Medulla oblongata (tissue), 1 donor: ENCODE measurements around the gene SLC66A2.
"Not testable (repeated sequence)": the region's sequence is repeated elsewhere in the genome, so short reads cannot be mapped to it uniquely, and the experiment has no call there.

Experiments used
- DNase-seq: peaks from one replicate; pipeline ENCODE4 v3.0.0-alpha.2; 2015; ENCODE audit errors: extremely low spot score

Gene SLC66A2

DNA sequence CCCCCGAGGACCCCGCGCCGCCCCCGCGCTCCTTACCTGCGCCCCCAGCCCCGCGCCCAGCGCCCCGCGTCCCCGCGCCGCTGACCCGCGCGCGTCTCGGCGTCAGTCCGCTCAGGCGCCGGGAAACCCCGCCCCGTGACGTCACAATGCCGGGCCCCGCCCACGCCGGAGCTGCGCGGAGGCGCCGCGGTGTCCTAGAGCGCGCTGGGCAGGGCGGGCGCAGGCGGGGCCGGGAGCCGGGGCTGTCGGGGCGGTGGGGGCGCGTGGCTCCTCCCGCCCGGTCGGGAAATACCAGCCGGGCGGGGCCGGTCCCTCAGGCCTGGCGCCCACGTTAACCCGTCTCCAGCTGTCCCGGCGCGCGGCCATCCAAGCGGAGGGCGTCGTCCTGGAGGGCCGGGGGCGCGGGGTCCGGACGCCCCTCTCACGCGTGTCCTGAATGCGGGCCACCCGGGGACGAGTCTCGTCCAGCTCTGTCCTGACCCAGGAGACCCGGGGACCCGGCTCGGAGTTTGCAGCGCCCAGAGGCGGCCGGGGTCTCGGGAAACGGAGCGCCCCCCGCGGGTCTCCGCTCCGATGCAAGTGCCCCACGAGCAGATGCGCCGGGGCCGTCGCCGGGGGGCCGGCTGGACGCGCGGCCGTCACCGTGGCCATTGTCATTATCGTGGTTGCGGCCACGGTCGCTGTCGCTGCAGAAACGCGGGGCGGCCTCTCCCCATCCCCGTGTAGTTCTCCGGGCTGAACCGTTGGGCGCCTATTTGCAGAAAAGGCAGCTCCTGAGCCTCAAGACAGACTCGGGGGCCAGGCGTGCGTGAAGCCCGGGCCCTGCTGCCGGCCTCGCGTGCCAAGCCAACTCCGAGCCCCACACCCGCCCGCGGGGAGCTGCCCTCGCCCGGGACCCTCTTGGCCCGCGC, at the start of gene SLC66A2:
Gene SLC66A2, minus strand, starts transcription at position 109 of the 911 bp plus-strand sequence. CDS start 727 bp downstream, outside the sequence.
- peak; percentile 91 for DNase-seq

- DNase-seq = no peak
Measured at GRCh38 chr18:80000877-80001276, 49.4 kb upstream of the SLC66A2 start.

DNA sequence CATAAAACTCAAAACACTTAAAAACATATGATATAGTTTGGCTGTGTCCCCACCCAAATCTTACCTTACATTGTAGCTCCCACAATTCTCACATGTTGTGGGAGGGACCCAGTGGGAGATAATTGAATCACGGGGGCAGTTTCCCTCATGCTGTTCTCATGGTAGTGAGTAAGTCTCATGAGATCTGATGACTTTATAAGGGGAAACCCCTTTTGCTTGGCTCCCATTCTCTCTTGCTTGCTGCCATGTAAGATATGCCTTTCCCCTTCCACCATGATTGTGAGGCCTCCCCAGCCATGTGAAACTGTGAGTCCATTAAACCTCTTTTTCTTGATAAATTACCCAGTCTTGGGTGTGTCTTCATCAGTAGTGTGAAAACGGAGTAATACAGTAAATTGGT, 48.2 kb upstream of the SLC66A2 start:
- DNase-seq = not testable (repeated sequence)

- no peak for DNase-seq
Measured at GRCh38 chr18:79991494-79991893, 40.0 kb upstream of the SLC66A2 start.

GRCh38 chr18:79989195-79989497, 37.7 kb upstream of the SLC66A2 start:
- no peak for DNase-seq

- peak; percentile 88 for DNase-seq
Measured at GRCh38 chr18:79988451-79989194, 37.2 kb upstream of the SLC66A2 start, which contains the start of gene TXNL4A. TXNL4A (minus strand) TSS chr18:79988563; CDS start chr18:79988392, 171 bp downstream.

DNA sequence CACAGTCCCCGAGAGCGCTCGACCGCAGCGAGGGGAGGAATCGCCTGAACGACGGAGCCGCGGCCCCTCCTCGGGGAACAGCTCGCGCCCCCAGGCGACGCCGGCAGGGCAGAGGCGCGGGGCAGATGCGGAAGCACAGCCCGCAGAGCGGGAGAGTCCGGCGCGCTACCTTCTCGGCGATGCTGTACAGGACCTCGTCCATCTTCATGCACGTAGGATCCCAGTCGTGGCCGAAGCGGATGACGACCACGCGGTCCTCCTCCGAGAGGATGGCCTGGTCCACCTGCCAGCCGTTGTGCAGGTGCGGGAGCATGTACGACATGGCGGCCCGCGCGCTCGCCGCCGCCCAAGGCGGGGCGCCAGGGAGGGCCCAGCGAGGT, 36.6 kb upstream of the SLC66A2 start:
- peak; percentile 59 for DNase-seq

DNA sequence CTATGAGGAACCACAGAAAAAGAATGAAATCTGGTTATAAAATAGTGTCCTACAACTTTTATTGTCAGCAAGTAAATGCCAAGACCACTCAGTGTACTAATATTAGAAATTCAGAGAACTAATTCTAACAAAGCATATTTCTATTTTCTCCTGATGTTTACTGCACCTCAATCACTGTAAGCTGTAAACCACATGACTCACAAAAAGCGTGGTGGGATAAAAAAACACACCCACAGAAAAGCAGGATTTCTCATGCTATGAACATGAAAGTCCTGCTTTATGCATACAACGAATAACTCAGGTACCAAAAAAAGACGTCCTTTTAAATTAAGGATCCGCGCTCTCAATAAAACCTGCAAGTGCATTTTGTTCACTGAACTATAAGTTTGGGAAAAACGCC, 36.1 kb upstream of the SLC66A2 start:
- DNase-seq = no peak

DNA sequence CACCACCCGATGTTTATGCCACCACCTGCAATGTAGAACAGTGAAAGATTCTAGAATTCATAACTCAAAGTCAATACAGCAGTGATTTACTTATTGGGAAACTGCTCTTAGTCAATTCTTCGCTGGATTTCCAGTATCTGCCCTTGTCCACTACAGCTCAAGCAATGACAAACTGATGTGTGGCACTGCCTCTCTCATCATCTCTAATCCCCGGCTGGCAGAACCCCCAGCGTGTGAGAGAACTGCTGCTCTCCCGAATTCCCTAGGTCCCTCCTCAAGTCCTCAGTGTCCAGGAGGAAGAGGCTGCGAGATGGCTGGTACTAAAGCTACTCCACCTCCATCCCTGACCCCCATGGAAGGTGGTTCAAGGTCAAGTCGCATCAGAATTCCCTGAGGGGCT, 35.3 kb upstream of the SLC66A2 start:
- DNase-seq = no peak

GRCh38 chr18:79985172-79985571, 33.7 kb upstream of the SLC66A2 start:
- DNase-seq = no peak

GRCh38 chr18:79983793-79984192, 32.3 kb upstream of the SLC66A2 start:
- DNase-seq = no peak

- no peak for DNase-seq
Measured at GRCh38 chr18:79983253-79983652, 31.8 kb upstream of the SLC66A2 start.

DNA sequence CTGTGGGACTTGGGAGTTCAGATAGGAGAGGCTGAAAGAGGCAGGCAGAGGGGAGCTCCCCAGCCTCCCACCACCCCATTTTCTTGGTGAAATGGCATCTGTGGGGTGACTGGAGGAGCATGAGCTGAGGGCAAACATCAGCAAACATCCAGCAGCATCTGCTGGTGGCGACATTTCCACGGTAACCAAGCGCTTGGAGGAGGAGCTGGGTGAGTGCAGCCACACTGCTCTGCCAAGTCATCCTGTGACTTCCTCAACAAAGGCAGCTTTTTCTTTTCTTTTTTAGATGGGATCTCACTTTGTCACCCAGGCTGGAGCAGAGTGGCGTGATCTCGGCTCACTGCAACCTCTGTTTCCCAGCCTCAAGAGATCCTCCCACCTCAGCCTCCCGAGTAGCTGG, 31.3 kb upstream of the SLC66A2 start:
- DNase-seq = peak; percentile 85

DNA sequence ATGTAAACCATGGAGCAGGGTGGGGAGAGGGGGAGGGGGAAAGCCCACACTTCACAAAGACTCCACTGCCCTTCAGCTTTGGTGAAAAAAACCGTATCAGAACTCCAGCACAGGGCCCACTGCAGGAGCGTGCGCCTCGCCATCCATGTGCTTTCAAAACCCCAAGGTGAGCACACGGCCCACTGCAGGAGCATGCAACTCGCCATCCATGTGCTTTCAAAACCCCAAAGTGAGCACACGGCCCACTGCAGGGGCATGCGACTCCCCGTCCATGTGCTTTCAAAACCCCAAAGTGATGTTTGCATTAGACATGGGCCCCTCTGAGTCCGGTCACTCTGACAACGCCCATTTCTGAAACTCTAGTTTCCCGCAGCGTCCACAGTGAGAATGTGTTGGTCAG, 29.1 kb upstream of the SLC66A2 start:
- DNase-seq = no peak

DNA sequence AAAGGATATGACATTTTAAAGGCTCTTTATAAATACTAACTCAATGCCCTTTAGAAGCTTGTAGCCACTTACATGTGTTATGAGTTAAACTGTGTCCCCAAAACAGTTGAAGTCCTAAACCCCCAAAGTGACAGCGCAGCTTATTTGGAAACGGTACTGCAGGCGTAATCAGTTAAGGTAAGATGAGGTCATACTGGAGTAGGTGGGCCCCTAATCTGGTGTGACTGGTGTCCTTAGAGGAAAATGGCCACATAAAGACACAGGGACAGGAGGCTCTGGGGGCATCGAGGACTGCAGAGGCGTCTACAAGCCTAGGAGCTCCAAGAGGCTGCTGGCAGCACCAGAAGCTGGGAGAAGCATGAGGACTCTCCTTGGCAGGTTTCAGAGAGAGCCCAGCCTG, 28.4 kb upstream of the SLC66A2 start:
- no peak for DNase-seq

GRCh38 chr18:79975985-79976680, 24.7 kb upstream of the SLC66A2 start:
- DNase-seq = no peak

- no peak for DNase-seq
Measured at GRCh38 chr18:79975043-79975442, 23.6 kb upstream of the SLC66A2 start.

GRCh38 chr18:79974025-79974654, 22.7 kb upstream of the SLC66A2 start:
- DNase-seq = no peak

DNA sequence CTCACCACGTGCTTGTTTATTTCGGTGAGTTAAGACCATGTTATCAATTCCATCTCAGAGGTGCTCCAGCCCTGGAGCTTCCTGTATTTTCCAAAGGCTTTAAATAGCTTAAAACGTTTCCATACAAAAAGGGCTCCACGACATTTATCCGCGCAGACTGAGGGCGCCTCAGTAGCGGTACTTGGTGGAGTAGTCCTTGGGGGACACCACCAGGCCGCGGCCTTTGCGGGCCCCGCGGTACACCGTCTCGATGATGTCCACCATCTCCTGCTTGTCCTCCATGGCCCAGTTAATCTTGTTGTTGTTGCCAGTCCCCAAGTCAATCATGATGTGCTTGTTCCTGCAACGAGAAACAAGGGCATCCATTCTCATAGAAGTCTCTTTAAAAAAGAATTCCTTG, 22.1 kb upstream of the SLC66A2 start:
- no peak for DNase-seq

DNA sequence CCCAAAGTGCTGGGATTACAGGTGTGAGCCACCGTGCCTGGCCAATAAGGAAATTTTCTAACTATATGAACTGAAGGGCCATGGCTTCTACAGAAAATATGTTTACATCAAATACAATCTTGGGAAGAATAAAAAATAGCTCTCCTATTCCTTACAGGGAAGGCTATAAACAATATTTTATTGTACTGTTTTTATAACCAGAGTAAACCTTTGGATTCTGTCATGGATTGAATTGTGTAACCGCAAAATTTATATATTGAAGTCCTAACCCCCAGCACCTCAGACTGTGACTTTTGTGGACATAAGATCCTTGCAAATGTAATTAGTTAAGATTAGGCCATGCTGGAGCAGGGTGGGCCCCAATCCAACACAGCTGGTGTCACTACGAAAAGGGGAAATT, 21.3 kb upstream of the SLC66A2 start:
- no peak for DNase-seq

DNA sequence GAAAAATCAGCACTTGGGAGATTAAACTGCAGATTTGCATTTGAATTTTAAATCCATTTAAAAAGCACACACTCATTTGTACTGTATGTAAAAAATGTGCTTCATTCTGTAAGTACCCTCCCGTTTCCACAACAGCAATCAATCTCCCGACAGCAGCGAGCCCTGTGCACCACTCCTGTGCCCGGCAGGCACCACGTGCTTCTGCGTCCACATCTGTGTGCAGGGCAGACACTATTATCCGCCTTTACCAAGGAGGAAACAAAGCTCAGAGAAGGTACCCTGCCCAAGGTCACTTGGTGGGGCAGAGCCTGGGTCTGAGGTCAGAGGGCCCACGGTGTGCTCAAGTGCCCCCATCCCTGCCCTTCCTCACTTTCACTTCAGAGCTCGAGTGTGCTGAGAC, 20.5 kb upstream of the SLC66A2 start:
- no peak for DNase-seq
